ENCODE measurements around the gene SLC35B2. TPM values are rescaled to one million over a fixed set of nuclear protein-coding genes. Genes with fewer than 3 reads are reported as not detected.

Gene SLC35B2
- total RNA-seq, 1 experiment from 2014 or later, result 105 TPM

GRCh38 chr6:44245912-44246662 lies 11.2 kb downstream of the SLC35B2 start:
- CTCF ChIA-PET, result interaction anchor here (0.8 to 1.0 kb wide), 3 partner anchors 73 to 146 kb away, joined by 3 to 4 read pairs (median 3); no protein-coding TSS in a partner anchor
- Histone ChIP-seq H3K27me3 (ENCODE audit: control insufficient read depth, insufficient read depth, low read length) (no peaks in the 10 kb centered on the region), H3K4me1 (ENCODE audit: control insufficient read depth, insufficient read depth, low read length) (peaks cover 25% of the 10 kb centered on the region), H3K36me3 (ENCODE audit: control insufficient read depth, insufficient read depth, low read length) (peaks cover 39% of the 10 kb centered on the region), H3K27ac (ENCODE audit: low read length) (peak overlapping the region; percentile 100), H3K4me3 (ENCODE audit: low read depth in 2 of 2, low read length in 2 of 2) (peak overlapping the region; percentile 99 to 100), H3K9me3 (ENCODE audit: control insufficient read depth, insufficient read depth, low read depth, low read length) (no peaks in the 10 kb centered on the region)
- TF ChIP-seq, protein P1, sequence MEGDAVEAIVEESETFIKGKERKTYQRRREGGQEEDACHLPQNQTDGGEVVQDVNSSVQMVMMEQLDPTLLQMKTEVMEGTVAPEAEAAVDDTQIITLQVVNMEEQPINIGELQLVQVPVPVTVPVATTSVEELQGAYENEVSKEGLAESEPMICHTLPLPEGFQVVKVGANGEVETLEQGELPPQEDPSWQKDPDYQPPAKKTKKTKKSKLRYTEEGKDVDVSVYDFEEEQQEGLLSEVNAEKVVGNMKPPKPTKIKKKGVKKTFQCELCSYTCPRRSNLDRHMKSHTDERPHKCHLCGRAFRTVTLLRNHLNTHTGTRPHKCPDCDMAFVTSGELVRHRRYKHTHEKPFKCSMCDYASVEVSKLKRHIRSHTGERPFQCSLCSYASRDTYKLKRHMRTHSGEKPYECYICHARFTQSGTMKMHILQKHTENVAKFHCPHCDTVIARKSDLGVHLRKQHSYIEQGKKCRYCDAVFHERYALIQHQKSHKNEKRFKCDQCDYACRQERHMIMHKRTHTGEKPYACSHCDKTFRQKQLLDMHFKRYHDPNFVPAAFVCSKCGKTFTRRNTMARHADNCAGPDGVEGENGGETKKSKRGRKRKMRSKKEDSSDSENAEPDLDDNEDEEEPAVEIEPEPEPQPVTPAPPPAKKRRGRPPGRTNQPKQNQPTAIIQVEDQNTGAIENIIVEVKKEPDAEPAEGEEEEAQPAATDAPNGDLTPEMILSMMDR (IDR thresholded peaks at IDR 0.05), result peak; percentile 75; the same call in 1 of the 2 replicates
- no peak for TF ChIP-seq POLR2AphosphoS5 (IDR thresholded peaks at IDR 0.05; ENCODE audit: low read depth, low read length)
- TF ChIP-seq SIN3A (IDR thresholded peaks at IDR 0.05; ENCODE audit: borderline replicate concordance, insufficient read depth, low read depth, low read length), result peak; percentile 74; the same call in 1 of the 2 replicates
- POLR2A ChIA-PET, result interaction anchor here (0.5 to 1.4 kb wide), 4 partner anchors 11 to 73 kb away, joined by 3 to 8 read pairs (median 3); no protein-coding TSS in a partner anchor
- BruUV-seq (replicated peaks), result no TSS peak
- ATAC-seq (peak; percentile 78), DNase-seq (ENCODE audit: low read depth, low spot score) (no peak)
- in situ Hi-C loops (cut with HindIII; ENCODE audit: low pct_unique_long_range_greater_than_20kb, low sequenced_read_pairs) (no loop called here), intact Hi-C loops (cut with micrococcal nuclease; ENCODE audit: unreplicated experiment) (no loop called here)

DNA sequence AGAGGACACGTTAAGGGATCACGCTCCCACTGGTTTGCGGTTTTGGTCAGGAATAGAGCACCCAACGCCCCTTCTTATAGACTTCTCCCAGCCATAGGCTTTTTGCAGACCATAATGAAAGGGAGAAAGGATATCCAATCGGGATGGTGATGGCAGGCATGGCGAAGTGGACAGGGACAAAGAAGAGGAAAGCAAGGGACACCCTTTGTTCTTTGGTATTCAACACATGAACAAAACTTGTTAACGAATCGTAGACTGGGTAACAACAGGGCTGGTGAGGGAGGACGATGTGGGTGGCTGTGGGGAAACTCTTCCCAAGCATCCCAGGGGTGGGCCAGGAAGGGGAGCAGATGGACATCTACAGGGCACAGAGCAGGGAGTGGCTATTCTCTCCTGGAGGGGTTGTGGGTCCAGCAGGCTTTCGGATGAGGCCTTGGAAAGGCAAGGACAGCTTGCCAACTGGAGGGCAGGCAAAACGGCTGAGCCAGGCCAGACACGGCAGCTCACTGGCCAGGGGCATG lies 11.9 kb downstream of the SLC35B2 start:
- Histone ChIP-seq H3K4me3 (ENCODE audit: low read depth in 2 of 2, low read length in 2 of 2) (peak overlapping the region; percentile 99 to 100), H3K36me3 (ENCODE audit: control insufficient read depth, insufficient read depth, low read length) (peaks cover 33% of the 10 kb centered on the region), H3K27ac (ENCODE audit: low read length) (peak overlapping the region; percentile 100), H3K27me3 (ENCODE audit: control insufficient read depth, insufficient read depth, low read length) (no peaks in the 10 kb centered on the region), H3K9me3 (ENCODE audit: control insufficient read depth, insufficient read depth, low read depth, low read length) (no peaks in the 10 kb centered on the region), H3K4me1 (ENCODE audit: control insufficient read depth, insufficient read depth, low read length) (peaks cover 19% of the 10 kb centered on the region)
- no TSS peak for BruUV-seq (replicated peaks)
- CTCF ChIA-PET, result interaction anchor here (0.6 to 0.8 kb wide), 2 partner anchors 73 to 88 kb away, joined by 3 to 4 read pairs; no protein-coding TSS in a partner anchor
- in situ Hi-C loops (cut with HindIII; ENCODE audit: low pct_unique_long_range_greater_than_20kb, low sequenced_read_pairs), result no loop called here
- POLR2A ChIA-PET, result interaction anchor here (0.7 kb wide), 1 partner anchor 51 kb away, joined by 3 read pairs; no protein-coding TSS in a partner anchor
- DNase-seq (ENCODE audit: low read depth, low spot score) (no peak), ATAC-seq (no peak; the same call in 1 of the 2 replicates)
- TF ChIP-seq SIN3A (IDR thresholded peaks at IDR 0.05; ENCODE audit: borderline replicate concordance, insufficient read depth, low read depth, low read length) (no peak), TCF7L2 (IDR thresholded peaks at IDR 0.05; ENCODE audit: low read depth, low read length) (no peak), POLR2AphosphoS5 (IDR thresholded peaks at IDR 0.05; ENCODE audit: low read depth, low read length) (no peak)
- TF ChIP-seq, protein P2, sequence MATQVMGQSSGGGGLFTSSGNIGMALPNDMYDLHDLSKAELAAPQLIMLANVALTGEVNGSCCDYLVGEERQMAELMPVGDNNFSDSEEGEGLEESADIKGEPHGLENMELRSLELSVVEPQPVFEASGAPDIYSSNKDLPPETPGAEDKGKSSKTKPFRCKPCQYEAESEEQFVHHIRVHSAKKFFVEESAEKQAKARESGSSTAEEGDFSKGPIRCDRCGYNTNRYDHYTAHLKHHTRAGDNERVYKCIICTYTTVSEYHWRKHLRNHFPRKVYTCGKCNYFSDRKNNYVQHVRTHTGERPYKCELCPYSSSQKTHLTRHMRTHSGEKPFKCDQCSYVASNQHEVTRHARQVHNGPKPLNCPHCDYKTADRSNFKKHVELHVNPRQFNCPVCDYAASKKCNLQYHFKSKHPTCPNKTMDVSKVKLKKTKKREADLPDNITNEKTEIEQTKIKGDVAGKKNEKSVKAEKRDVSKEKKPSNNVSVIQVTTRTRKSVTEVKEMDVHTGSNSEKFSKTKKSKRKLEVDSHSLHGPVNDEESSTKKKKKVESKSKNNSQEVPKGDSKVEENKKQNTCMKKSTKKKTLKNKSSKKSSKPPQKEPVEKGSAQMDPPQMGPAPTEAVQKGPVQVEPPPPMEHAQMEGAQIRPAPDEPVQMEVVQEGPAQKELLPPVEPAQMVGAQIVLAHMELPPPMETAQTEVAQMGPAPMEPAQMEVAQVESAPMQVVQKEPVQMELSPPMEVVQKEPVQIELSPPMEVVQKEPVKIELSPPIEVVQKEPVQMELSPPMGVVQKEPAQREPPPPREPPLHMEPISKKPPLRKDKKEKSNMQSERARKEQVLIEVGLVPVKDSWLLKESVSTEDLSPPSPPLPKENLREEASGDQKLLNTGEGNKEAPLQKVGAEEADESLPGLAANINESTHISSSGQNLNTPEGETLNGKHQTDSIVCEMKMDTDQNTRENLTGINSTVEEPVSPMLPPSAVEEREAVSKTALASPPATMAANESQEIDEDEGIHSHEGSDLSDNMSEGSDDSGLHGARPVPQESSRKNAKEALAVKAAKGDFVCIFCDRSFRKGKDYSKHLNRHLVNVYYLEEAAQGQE (IDR thresholded peaks at IDR 0.05; ENCODE audit: insufficient read depth in 1 of 2, low read depth in 2 of 2, low read length in 1 of 2), result no peak
- TF ChIP-seq, protein P1 (IDR thresholded peaks at IDR 0.05), result no peak
- intact Hi-C loops (cut with micrococcal nuclease; ENCODE audit: unreplicated experiment), result no loop called here

All from Panc1 (cell line).